Measurements from ENCODE around the gene CDK2AP2.
A peak's percentile ranks its signal among the peaks of the same experiment; 100 is the strongest.

Gene CDK2AP2

GRCh38 chr11:67501854-67502253 is 6.1 kb downstream of the CDK2AP2 start:
- TF ChIP-seq, protein P1, sequence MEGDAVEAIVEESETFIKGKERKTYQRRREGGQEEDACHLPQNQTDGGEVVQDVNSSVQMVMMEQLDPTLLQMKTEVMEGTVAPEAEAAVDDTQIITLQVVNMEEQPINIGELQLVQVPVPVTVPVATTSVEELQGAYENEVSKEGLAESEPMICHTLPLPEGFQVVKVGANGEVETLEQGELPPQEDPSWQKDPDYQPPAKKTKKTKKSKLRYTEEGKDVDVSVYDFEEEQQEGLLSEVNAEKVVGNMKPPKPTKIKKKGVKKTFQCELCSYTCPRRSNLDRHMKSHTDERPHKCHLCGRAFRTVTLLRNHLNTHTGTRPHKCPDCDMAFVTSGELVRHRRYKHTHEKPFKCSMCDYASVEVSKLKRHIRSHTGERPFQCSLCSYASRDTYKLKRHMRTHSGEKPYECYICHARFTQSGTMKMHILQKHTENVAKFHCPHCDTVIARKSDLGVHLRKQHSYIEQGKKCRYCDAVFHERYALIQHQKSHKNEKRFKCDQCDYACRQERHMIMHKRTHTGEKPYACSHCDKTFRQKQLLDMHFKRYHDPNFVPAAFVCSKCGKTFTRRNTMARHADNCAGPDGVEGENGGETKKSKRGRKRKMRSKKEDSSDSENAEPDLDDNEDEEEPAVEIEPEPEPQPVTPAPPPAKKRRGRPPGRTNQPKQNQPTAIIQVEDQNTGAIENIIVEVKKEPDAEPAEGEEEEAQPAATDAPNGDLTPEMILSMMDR (conservative IDR thresholded peaks at IDR 0.05; ENCODE audit: low read length): no peak
- TF ChIP-seq EZH2phosphoT487 (IDR thresholded peaks at IDR 0.05; ENCODE audit: borderline replicate concordance): no peak

DNA sequence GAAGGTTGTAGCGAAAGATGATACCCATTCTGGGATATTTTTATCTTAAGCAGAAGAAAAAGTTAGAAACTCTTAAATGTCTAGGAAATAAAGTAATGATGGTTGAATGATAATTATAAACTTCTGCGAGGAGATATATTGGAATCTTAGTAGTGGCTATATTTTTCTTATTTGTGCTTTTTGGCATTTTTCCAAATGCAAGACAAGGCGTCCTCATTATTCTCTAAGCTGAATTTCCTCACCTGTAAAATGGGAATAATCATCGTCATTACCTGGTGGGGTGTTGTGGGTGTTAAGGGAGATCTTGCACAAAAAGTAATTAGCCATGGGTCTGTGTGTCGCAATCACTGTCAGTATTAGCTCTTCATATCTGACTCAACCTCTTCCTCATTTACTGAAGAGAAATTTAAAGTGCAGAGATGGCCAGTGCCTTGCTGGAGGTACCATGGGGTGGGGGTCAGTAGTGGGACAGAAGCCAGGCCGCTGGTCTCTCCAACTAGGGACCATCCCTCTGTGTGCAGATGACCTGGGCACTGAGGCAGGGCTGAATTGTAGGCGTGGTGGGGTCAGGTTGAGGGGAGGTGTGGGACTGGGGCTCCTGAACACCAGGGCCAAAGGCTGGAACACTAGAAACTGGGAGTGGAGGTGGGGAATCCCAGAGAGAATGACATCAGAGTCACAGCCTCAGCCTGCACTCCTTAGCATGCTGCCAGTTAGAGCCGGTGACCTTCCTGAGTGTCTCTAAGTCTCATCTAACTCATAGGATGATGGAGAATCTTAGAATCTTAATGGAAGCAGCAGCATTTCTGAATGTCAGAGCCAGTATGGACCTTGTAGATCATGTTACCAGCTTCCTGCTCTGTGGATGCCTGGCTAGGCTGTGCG is 6.9 kb downstream of the CDK2AP2 start:
- peaks cover 32% of the 10 kb centered on the region for H3K4me1 ChIP-seq (ENCODE audit: insufficient read depth, low read length, poor library complexity, severe bottlenecking)
- peaks cover 4% of the 10 kb centered on the region; the same call in 1 of the 2 replicates for H3K36me3 ChIP-seq (ENCODE audit: insufficient read depth, low read length)
- H3K4me2 ChIP-seq (ENCODE audit: low read depth, low read length, poor library complexity, severe bottlenecking): peak overlapping the region; percentile 53
- no peak overlapping the region for H2AFZ ChIP-seq (ENCODE audit: low read length)
- TF ChIP-seq, protein P1 (conservative IDR thresholded peaks at IDR 0.05; ENCODE audit: low read length): no peak
- TF ChIP-seq EZH2phosphoT487 (IDR thresholded peaks at IDR 0.05; ENCODE audit: borderline replicate concordance): no peak
- peaks cover 6% of the 10 kb centered on the region for H3F3A ChIP-seq (ENCODE audit: low read depth)
- peaks cover 16% of the 10 kb centered on the region for H4K20me1 ChIP-seq (ENCODE audit: insufficient read depth, low read length, poor library complexity, severe bottlenecking)
- no peak overlapping the region for H3K4me3 ChIP-seq (ENCODE audit: low read length, poor library complexity, severe bottlenecking)
- no peaks in the 10 kb centered on the region for H3K9me3 ChIP-seq (ENCODE audit: insufficient read depth, low read depth, low read length)
- no peaks in the 10 kb centered on the region for H3K27me3 ChIP-seq (ENCODE audit: insufficient read depth, low read length, poor library complexity, severe bottlenecking)
- H3K79me2 ChIP-seq (ENCODE audit: insufficient read depth, low read length): peaks cover 23% of the 10 kb centered on the region
- no peaks in the 10 kb centered on the region for H3K9me2 ChIP-seq (replicated peaks; ENCODE audit: low read depth, low read length)
- H3K9ac ChIP-seq (ENCODE audit: low read depth, low read length, poor library complexity, severe bottlenecking): peak overlapping the region; percentile 46

More at GRCh38 chr11:67501854-67502253, 6.1 kb downstream of the CDK2AP2 start:
- Histone ChIP-seq H3F3A (ENCODE audit: low read depth) (peaks cover 6% of the 10 kb centered on the region), H3K9ac (ENCODE audit: low read depth, low read length, poor library complexity, severe bottlenecking) (no peak overlapping the region), H3K4me2 (ENCODE audit: low read depth, low read length, poor library complexity, severe bottlenecking) (no peak overlapping the region), H3K36me3 (ENCODE audit: insufficient read depth, low read length) (peaks cover 4% of the 10 kb centered on the region; the same call in 1 of the 2 replicates), H3K9me2 (replicated peaks; ENCODE audit: low read depth, low read length) (no peaks in the 10 kb centered on the region), H2AFZ (ENCODE audit: low read length) (no peak overlapping the region), H3K79me2 (ENCODE audit: insufficient read depth, low read length) (peaks cover 28% of the 10 kb centered on the region), H4K20me1 (ENCODE audit: insufficient read depth, low read length, poor library complexity, severe bottlenecking) (peaks cover 22% of the 10 kb centered on the region), H3K27me3 (ENCODE audit: insufficient read depth, low read length, poor library complexity, severe bottlenecking) (no peaks in the 10 kb centered on the region), H3K4me1 (ENCODE audit: insufficient read depth, low read length, poor library complexity, severe bottlenecking) (peaks cover 39% of the 10 kb centered on the region), H3K9me3 (ENCODE audit: insufficient read depth, low read depth, low read length) (no peaks in the 10 kb centered on the region), H3K4me3 (ENCODE audit: low read length, poor library complexity, severe bottlenecking) (no peak overlapping the region)

- Histone ChIP-seq H3K9me3 (ENCODE audit: insufficient read depth, low read depth, low read length) (no peaks in the 10 kb centered on the region), H3K27me3 (ENCODE audit: insufficient read depth, low read length, poor library complexity, severe bottlenecking) (no peaks in the 10 kb centered on the region), H2AFZ (ENCODE audit: low read length) (no peak overlapping the region), H3K9ac (ENCODE audit: low read depth, low read length, poor library complexity, severe bottlenecking) (peak overlapping the region; percentile 46), H3K36me3 (ENCODE audit: insufficient read depth, low read length) (peaks cover 4% of the 10 kb centered on the region; the same call in 1 of the 2 replicates), H3K4me2 (ENCODE audit: low read depth, low read length, poor library complexity, severe bottlenecking) (peak overlapping the region; percentile 53), H3K4me3 (ENCODE audit: low read length, poor library complexity, severe bottlenecking) (no peak overlapping the region), H3K4me1 (ENCODE audit: insufficient read depth, low read length, poor library complexity, severe bottlenecking) (peaks cover 26% of the 10 kb centered on the region), H3K79me2 (ENCODE audit: insufficient read depth, low read length) (peaks cover 23% of the 10 kb centered on the region), H4K20me1 (ENCODE audit: insufficient read depth, low read length, poor library complexity, severe bottlenecking) (peaks cover 11% of the 10 kb centered on the region), H3F3A (ENCODE audit: low read depth) (peaks cover 1% of the 10 kb centered on the region), H3K9me2 (replicated peaks; ENCODE audit: low read depth, low read length) (no peaks in the 10 kb centered on the region)
- TF ChIP-seq, protein P1 (conservative IDR thresholded peaks at IDR 0.05; ENCODE audit: low read length): no peak
- no peak for TF ChIP-seq EZH2phosphoT487 (IDR thresholded peaks at IDR 0.05; ENCODE audit: borderline replicate concordance)
Measured at GRCh38 chr11:67500484-67500821, 7.5 kb downstream of the CDK2AP2 start.

All from Loucy (cell line).